ELF-1 (cell line): Measurements from ENCODE around the gene MAP2K5.
A peak's percentile ranks its signal among the peaks of the same experiment; 100 is the strongest.

Experiments used
- DNase-seq: peaks from one replicate; pipeline ENCODE4 v3.0.0-alpha.2; 2016; ENCODE audit warnings: low read depth, low spot score

Gene MAP2K5

GRCh38 chr15:67836477-67836876 is 294.0 kb downstream of the MAP2K5 start:
- peak; percentile 61 for DNase-seq

GRCh38 chr15:67836955-67837354 is 294.5 kb downstream of the MAP2K5 start:
- DNase-seq: peak; percentile 33

DNA sequence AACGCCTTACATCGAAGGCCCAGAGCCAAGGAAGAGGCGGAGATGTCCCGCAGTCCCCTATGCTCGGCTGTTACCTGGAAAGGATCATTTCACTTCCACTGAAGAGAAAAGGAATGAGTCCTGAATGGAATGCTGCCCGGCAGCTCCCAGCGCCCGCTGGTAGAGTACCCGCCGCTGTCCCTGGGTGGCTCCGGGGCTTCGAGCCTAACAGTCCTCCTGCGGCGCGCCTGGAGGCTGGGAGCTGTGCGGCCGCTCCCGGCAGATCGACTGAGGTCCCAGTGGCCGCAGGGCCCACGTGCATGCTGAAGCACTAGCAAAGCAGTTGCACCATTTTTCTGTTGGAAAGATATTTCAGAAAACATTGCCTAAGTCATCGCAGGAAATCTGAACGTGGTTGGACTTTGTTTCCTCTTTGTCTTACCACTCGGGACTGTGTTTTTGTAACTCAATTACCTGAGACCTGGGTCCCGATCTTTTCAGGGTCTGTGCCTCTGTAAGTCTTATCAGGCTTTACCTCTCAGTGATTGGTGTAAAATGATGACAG is 296.4 kb downstream of the MAP2K5 start:
- peak; percentile 94 for DNase-seq

DNA sequence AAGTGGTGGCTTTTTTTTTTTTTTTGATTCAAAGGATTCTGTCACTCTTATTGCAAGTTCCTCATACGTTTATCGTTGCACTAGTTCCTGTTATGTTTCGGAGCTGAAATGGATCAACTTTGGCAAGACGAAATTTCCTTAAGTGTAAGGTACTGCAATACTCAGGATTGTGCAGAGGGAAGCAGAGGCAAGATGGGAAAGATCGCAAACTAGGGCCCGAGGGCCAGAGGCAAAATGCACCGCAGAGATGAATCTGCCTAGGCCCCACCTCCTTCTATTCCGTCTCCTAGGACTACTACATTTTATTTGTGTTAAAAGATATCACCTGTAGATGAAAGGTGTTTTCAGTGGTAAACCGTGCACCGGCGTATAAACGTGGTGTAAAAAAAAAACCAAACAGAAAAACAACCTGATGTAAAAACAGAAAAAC is 297.0 kb downstream of the MAP2K5 start:
- DNase-seq: peak; percentile 81

GRCh38 chr15:67839929-67840748 is 297.6 kb downstream of the MAP2K5 start, which contains the start of gene RNU6-1:
Gene RNU6-1, minus strand, starts transcription at chr15:67840045.
- DNase-seq: peak; percentile 89

GRCh38 chr15:67840749-67841512 is 298.4 kb downstream of the MAP2K5 start:
- DNase-seq: peak; percentile 55

DNA sequence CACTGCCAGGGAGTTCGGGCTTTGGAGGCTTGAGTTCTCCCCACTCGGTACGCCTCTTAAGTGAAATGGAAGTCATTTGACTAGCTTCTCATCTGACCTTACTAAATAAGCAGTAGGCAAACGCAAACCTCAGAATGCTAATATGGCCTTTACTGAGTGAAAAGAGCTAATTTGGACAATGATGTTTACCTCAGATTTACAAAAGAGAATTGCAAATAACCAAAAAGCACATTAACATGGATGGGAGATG is 298.9 kb downstream of the MAP2K5 start:
- DNase-seq: no peak

- no peak for DNase-seq
These were observed 300.6 kb downstream of the MAP2K5 start for GRCh38 chr15:67843092-67843501.

DNA sequence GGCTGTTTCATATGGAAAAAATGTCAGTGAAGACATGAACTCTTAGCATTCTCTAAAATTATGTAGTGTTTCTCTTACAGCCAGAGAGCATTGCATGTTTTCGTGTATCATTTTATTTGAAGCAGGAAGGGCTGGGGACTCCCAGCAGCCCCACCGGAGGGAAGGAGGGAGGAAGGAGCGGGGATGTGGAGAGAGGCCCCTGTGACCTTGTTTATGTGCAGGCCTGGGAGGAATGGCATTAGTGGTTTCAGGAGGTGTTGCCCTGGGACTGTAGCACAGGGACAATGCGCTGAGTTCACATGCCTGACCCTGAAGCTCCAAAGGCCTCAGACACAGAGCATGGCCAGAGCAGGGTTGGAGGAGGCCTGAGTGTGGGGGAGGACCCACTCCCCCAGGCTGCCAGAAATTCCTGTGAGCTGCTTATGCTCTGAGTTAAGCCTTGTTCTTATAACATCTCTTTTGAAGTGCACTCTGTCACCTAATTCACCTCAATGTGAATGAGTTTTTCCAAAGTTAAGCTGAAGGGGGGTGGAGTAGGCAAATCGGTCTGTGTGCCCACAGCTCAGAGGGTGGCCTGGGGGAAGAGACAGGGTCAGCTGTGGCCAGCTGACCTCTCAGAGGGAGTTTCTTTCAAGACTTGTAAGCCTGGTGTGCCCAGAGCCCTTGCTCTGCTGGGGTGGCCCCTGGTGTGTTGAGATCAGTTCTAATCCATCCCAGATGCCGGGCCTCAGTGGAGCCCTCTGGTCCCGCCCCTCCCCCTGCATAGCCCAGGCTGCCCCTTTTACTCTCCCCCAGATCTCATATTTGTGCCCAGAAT is 301.3 kb downstream of the MAP2K5 start:
- peak; percentile 94 for DNase-seq

DNA sequence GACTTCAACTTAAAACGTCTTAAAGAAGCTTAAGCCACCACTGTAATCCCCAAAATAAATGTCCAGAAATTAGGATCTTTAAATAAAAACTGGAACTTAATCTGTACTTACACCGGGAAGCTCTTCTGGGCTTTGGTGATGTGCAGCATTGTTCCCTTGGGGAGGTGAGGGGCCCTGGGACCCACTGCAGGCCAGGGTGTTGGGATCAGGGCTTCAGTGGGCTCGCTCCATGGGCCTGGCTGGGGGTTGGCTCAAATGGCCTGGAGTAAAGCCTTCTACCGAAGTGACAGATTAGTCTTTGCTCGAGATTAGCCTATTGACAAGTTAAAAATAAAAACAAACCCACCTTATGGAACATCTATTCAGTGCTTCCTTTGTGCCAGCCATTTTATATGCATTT is 303.5 kb downstream of the MAP2K5 start:
- no peak for DNase-seq

DNA sequence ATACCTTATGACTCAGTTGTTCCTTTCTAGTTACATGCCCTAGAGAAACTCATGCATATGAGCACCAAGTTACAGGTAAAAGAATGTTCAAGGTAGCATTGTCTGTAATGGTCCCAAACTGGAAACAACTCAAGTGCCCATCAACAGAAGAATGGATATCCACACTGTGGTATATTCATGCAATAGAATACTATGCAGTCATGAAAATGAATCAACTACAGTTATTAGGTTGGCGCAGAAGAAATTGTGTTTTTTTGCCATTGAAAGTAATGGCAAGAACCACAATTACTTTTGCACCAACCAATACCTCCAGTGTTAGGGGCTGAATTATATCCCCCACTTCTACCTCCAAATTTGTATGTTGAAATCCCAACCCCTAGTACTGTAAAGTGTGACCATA is 307.0 kb downstream of the MAP2K5 start:
- DNase-seq: no peak

DNA sequence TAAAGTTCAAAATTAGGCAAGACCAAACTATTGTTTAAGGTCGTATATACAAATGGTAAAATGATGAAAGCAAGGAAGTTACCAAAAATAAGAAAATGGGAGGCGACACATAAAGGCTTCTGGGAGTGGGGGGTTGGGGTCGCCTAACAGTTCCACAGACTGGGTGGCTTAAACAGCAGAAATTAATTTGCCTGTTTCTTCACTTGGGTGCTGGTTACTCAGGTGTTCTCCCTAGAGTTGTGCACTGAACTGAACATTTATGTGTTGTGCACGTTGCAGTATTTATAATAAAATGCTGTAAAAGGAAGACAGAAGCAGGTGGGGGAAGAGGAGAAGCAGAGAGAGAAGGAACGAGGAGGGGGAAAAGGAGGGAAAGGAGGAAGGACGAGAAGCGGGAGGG is 307.8 kb downstream of the MAP2K5 start:
- DNase-seq: no peak

GRCh38 chr15:67850994-67851571 is 308.6 kb downstream of the MAP2K5 start:
- DNase-seq: peak; percentile 55

- DNase-seq: no peak
These were observed 309.9 kb downstream of the MAP2K5 start for GRCh38 chr15:67852418-67852817.

- no peak for DNase-seq
These were observed 311.0 kb downstream of the MAP2K5 start for GRCh38 chr15:67853454-67853853.

GRCh38 chr15:67854358-67854757 is 311.9 kb downstream of the MAP2K5 start:
- no peak for DNase-seq

DNA sequence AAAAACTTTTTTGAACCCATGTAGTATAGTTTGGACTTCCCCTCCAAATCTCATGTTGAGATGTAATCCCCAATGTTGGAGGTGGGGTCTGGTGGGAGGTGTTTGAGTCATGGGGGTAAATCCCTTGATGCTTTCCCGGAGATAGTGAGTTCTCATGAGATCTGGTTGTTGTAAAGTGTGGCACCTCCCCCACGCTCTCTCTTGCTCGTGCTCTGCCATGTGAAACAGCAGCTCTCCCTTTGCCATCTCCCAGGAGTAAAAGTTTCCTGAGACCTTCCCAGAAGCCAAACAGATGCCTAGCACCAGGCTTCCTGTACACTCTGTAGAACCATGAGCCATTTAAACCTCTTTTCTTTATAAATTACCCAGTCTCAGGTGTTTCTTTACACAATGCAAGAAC is 313.3 kb downstream of the MAP2K5 start:
- DNase-seq: peak; percentile 45
